Activated gamma-delta T cell treated with Interleukin-2 at 50 U/mL for 16 hours (primary cell): Measurements from ENCODE around the gene CYP4Z1.
"Not testable (repeated sequence)": the region's sequence is repeated elsewhere in the genome, so short reads cannot be mapped to it uniquely, and the experiment has no call there.

Experiments used
- DNase-seq: peaks from one replicate; pipeline ENCODE4 v3.0.0-alpha.2; 2020

The CYP4Z1 gene, protein sequence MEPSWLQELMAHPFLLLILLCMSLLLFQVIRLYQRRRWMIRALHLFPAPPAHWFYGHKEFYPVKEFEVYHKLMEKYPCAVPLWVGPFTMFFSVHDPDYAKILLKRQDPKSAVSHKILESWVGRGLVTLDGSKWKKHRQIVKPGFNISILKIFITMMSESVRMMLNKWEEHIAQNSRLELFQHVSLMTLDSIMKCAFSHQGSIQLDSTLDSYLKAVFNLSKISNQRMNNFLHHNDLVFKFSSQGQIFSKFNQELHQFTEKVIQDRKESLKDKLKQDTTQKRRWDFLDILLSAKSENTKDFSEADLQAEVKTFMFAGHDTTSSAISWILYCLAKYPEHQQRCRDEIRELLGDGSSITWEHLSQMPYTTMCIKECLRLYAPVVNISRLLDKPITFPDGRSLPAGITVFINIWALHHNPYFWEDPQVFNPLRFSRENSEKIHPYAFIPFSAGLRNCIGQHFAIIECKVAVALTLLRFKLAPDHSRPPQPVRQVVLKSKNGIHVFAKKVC

DNA sequence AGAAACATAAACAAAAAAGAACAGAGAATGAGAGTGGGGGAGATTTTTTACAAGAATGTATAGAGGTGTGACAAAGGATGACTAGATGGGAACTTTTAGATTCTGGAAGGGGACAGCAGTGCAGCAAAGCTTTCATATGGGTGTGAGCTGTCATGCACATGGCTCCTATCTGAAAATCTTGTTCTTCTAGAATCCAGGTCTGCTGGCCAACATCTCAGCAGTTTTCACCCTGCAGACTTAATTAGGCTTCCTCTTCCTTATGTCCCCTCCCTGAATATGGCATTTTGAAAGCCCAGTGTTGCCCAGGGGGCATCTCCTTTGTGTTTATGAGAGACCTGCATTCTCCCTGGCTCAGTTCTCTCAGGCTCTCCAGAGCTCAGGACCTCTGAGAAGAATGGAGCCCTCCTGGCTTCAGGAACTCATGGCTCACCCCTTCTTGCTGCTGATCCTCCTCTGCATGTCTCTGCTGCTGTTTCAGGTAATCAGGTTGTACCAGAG lies at the start of gene CYP4Z1:
Gene CYP4Z1 (plus strand): TSS at position 135 of the 498 bp plus-strand sequence. CDS start 260 bp downstream, at position 395.
- DNase-seq = no peak

DNA sequence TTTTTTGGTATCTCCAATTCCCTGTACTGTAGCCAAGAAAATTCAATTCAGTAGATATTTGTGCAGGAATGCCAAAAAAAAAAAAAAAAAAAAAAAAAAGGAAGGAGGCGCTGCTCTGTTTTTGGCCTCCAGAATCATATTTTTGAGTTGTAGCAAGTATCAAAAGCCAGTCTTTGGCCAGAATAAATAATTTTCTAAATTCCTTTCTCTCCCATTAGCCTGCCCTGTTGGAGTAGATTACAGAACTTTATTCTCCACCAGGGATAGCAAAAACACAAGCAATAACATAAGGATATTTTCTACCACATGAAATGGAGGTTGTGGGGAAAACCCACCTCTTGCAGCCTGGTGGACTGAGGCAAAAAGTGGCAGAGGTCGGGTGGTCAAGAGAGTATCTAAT lies 46.0 kb upstream of the CYP4Z1 start:
- DNase-seq = no peak

DNA sequence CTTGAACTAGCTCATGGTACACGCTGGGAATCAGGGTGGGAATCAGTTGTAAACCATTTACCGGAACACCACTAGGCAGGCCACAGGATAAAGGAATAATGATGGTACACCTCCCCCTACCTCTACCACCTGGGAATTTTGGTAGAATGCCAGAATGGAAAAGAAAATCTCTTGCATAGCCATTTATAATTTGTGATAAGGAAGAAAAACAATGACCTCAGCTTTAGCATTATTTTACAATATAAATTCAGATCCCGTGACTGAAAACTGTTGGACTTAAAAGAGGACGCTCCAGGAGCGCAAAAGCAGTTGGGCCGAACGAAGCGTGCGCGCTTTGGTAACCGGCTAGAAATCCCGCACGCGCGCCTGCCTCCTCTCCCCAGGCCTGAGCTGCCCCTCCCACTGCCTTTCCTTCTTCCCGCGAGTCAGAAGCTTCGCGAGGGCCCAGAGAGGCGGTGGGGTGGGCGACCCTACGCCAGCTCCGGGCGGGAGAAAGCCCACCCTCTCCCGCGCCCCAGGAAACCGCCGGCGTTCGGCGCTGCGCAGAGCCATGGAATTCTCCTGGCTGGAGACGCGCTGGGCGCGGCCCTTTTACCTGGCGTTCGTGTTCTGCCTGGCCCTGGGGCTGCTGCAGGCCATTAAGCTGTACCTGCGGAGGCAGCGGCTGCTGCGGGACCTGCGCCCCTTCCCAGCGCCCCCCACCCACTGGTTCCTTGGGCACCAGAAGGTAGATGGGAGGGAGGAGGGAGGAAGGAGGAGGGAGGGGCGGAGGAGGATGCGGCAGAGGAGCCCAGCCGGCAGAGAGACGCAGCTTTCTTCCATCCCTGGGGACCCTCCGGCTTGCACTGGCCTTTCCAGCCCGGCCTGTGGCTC lies 43.5 kb upstream of the CYP4Z1 start, which contains the start of gene CYP4X1:
Gene CYP4X1 (plus strand): TSS at position 402 of the 873 bp plus-strand sequence. CDS start 149 bp downstream, at position 551.
- no peak for DNase-seq

DNA sequence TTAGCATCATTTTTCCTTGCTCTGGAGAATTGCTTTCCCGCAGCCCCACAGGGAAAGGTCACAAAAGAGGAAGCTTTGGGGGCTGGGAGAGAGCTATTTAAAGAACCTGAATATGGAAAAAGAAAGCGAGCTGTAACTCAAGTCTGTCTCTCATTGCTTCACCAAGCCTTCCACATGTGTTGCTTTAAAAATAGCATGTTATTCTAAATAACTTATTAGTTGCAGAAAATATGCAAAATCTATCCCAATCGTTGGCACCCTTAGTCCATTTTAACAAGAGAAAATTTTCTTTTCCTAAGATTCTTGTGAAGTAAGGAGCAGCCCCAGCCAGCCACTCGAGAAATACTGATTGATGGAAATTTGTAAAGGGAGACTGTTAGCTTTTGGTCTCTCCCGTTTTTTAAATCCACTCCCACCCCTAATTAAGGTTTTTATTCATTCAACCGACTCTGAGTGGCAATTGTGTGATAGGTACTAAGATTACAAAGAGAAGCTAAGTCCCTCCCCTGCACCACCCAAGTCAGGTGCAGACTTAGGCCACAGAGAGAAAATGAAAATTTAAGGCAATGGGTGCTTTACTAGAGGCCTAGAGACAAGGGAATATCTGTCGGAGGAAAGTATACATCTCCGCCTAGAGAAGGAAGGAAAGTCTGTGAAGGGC lies 42.8 kb upstream of the CYP4Z1 start:
- DNase-seq = no peak

DNA sequence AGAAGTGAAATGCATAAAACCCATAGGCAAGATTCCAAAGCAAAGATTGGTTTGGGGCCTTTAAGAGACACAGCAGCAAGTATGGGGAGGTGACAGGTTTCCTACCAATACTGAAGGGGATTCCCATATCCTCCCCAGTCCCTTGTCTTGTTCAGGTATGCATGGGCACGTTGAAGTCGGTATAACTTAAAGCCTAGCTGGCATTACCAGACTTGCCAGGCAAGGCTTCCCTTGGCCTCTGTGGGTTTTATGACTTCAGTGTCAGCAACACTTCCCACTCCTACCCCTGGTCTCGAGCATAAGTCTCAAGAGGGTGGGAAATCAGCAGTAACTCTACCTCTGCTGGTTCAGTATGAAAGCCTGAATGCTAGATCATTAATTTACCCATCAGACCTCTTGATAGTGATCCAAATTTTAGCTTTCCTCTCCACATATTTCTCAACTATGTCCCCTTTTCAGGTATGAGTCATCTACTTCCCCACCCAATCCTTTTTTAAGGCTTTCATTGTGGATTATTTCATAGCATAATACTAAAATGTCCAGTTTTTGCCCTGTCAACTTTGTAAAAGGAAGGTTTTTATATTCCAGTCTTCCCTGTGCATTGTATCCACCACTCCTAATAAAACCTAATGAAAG lies 36.7 kb upstream of the CYP4Z1 start:
- no peak for DNase-seq

DNA sequence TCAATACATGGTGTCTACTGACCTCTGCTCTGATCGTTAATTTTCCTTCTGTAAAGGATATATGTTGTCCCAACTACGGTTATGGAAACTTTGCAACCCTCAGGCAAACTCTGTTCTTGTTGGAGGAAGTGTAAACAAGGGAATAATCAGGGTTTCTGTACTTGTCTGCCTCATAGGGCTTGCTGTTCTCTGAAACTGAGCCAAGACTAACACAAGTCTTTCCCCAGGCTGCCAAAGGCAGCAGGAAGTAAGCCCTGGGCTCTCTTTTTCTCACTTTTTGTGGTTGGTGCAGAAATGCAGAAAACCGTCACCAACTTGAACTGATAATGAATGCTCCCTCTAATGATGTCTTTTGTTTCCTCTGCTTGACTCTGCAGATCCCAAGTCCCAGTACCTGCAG lies 36.0 kb upstream of the CYP4Z1 start:
- no peak for DNase-seq

DNA sequence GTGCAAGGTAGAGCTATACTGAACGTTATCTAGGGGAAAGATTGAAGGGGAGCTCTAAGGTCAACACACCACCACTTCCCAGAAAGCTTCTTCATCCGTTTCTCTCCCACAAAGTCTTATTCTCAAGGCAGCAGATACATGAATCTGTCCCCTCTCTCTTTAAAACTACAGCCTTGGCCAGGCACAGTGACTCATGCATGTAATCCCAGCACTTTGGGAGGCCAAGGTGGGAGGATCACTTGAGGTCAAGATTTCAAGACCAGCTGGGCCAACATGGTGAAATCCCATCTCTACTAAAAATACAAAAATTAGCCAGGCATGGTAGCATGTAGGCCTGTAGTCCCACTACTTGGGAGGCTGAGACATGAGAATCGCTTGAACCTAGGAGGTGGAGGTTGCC lies 35.4 kb upstream of the CYP4Z1 start:
- DNase-seq = no peak

DNA sequence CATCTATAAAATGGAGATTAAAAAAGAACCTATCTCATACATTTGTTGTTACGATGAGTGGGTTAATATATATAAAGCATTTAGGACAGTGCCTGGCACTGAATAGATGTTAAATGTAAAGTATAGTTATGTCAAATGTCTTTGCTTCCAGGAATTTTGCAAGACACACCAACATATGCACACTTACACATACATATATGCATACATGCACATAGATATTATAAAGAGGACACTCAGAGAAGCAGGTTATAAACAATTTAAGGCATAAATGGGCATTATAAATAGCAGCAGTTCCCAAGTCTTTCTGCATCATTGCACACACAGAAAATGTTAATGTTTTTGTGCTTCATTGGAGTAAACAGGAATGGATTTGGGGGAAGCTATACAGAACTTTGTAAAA lies 30.3 kb upstream of the CYP4Z1 start:
- no peak for DNase-seq

DNA sequence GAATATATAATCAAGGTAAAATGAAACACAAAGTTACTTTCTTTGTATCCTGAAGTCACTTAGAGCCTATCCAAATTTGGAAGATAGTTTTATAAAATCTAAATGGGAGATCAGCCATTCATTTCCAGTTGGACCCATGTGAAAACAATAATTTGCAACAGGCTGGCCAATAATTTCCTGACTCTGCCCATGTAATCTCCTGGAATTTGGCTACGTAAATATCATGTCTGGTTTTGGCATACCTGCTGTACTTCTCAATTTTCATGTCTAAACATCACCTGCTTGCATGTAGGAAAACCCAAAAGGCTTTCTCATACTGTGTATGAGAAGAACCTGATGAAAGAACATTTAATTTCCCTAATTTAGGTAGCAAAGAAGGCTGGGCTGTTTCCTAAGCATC lies 7.7 kb upstream of the CYP4Z1 start:
- no peak for DNase-seq

DNA sequence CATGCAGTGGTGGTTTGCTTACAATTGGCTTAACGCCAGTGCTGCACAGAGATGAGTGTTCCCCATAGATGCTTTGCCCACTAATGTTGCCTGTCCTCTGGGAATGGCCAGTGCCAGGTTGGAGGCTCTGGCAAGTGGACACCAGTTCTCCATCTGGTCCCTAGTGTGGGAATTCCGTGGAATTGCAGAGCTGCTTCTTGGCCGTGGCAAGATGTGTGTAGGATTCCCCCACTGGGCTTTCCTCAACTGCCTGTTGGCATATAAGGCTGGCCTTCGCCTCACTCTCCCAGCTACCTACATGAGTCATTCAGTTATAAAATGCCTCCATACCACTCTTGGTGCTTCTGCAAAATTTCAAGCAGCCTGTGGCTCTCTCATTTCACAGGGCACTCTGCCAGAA lies 2.0 kb downstream of the CYP4Z1 start:
- DNase-seq = not testable (repeated sequence)

DNA sequence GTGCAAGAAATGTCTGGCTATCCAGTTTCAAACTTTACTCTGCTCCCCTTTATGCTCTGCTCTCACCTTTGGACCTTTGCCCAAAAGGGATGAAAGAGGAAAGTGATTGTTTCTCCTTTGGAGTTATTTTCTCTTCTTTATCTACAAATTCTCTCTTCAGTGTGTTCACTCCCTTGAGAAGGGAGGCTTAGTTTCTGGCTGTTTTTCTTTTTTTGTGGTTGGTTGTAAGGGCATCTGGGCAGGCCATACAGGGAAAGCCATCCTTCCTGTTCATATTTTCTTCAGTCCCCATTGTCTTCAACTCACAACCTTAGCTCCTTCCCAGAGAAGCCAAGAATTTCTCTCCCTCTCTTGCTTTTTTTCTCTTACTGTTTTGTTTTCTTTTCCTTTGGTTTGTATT lies 2.5 kb downstream of the CYP4Z1 start:
- DNase-seq = not testable (repeated sequence)

DNA sequence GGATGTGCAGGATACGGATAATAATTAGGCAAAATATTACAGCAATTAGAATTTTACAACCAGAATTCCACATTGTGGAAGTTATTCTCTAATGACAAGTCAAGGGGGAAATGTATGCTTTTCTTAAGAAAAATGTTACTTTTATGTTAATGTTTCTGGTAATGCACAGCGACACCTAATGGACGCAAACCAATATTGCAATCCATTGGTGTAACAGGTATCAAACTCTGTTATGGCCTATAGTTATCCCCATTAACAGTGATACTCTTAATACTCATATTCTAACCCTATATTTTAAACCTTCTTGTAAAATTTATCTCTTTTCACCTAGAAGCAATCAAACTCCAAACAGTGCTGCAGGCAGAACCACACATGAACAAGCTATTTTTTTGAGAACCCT lies 22.3 kb downstream of the CYP4Z1 start:
- not testable (repeated sequence) for DNase-seq

DNA sequence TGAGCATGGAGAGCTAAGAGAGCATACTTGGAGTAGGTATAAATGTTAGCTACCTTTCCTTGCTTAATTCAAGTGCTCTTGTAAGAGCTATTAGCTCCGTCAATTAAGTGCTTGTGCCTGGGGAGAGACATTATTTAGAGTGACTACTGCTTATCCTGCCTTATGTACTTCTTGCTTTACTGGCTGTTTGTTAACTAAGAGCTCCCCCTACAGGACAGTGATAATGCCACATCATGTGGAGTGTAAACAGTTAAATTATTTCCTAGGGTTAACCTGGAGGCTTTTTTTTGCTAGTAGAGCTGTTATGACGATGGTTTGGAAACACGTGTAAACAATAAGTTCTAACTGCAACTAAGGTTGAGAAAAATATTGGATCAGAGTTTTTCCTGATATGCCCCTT lies 24.4 kb downstream of the CYP4Z1 start:
- DNase-seq = not testable (repeated sequence)

DNA sequence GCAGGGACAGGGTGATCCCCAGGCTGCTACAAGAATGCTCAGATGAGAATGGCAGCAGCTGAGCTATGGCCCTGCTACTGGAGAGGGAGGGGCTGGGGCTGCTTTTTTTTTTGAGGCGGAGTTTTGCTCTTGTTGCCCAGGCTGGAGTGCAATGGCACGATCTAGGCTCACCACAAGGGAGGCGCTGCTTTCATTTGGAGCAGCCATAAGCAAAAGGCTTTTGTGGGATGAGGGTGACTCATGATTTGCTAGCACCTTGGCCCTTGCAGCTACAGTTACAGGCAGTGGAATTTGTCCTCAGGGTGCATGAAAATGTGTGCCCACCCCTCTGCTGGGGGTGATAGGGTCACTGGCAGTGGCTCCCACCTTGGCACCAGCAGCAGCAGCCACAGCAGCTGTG lies 37.8 kb downstream of the CYP4Z1 start:
- no peak for DNase-seq

DNA sequence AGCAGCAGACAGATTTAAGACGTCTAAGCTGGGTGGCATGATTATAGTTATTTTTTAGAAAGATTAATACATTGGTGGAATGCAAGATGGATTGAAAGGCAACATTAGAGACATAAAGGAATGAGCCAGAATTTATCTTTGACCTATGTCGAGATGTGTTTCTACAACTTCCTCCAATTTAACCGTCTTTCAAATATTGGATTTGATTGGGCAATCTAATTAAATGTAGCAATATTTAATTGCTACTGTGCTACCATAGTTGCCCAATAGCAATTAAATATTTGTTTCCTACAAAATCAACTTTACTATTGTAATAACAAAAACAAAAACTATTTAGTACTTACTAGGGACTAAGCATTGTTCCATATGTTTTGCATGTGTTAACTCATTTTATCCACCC lies 39.8 kb downstream of the CYP4Z1 start:
- no peak for DNase-seq

DNA sequence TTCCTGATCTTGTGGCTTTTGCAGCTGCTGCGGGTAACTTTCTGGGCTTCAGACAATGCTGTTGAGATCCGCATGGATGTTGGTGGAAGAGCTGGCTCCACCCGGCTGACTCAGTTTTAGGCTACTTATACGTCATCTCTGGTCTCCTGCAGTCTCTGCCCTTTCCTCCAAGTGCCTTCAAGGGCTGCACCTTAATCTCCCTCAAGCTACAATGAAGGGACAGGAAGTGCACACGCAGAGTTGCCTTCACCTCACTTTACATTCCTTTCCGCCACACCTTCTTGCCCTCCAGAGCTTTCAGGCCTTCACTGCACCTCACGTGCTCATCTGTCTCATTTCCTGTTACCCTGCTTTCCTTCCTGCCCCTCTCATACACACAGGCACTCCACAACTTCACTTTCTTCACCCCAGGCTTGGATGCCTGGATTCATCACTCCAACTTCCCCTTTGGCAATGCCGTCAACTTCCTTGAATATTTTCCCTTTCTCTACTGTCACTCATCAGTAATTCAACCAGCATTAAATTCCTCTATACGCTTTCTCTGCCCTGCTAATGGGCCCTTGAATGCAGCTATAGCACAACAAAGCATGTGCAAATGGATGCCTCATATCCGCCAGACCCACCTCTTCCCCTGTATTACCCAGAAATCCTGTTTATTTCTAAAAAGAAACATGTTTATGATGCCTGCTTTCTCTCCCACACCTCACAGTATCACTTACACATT lies 41.0 kb downstream of the CYP4Z1 start:
- not testable (repeated sequence) for DNase-seq

DNA sequence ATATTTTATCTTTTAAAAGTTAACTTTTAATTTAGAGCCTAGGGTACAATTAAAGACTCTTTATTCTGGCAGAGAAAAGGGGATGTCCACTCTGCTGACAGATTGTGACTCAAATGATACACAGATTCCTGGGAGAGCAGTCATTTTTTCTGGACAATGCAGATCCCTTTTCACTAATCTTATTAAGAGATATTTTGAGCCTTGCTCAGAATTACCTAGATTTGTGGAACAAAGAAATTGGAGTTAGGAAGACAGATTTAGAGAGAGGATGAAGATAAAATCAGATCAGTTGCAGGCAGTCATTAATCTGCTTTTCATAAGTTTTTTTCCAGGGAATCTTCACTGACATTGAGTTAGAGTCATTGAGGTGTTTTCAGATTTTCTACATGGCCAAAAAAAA lies 42.5 kb downstream of the CYP4Z1 start:
- not testable (repeated sequence) for DNase-seq

DNA sequence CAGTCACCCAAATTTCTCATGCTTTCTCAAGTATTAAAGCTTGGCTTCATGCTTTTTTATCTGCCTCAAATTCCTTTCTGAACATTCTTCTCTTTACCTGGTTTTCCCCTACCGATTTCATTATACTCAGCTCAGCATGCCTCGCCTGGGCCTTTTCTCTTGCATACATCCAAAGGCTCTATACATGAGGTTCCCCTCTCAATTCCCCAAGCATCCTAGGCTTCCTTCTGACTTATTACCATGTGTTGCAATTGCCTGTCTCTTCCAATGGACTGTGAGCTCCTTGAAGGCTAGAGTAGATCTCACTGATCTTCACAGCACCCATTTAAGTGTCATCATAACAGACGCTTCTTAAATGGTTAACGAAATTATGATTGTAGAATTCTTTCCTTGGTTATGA lies 46.1 kb downstream of the CYP4Z1 start:
- no peak for DNase-seq

DNA sequence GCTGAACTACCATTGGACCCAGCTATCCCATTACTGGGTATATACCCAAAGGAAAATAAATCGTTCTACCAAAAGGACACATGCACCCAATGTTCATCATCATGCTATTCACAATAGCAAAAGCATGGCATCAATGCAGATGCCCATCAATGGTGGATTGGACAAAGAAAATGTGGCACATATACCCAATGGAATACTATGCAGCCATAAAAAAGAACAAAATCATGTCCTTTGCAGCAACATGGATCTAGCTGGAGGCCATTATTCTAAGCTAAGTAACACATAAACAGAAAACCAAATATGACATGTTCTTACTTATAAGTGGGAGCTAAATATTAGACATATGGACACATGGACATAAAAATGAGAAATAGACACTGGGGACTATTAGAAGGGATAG lies 54.0 kb downstream of the CYP4Z1 start:
- DNase-seq = not testable (repeated sequence)

DNA sequence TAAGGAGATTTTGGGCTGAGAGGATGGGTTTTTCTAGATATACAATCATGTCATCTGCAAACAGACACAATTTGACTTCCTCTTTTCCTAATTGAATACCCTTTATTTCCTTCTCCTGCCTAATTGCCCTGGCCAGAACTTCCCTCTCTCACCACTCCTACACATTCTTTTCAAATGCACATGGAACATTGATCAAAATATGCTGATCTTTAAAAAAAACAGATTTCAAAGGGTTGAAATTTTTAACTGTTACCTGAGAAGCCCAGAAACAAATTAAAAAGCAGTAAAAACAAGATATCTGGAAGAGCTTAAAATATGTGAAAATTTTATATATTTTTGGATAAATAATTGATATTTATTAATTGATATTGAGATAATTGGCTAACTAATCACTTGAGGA lies 57.8 kb downstream of the CYP4Z1 start:
- DNase-seq = not testable (repeated sequence)

DNA sequence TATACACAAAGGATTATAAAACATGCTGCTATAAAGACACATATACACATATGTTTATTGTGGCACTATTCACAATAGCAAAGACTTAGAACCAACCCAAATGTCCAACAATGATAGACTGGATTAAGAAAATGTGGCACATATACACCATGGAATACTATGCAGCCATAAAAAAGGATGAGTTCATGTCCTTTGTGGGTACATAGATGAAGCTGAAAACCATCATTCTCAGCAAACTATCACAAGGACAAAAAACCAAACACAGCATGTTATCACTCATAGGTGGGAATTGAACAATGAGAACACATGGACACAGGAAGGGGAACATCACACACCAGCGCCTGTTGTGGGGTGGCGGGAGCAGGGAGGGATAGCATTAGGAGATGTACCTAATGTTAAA lies 60.0 kb downstream of the CYP4Z1 start:
- not testable (repeated sequence) for DNase-seq

DNA sequence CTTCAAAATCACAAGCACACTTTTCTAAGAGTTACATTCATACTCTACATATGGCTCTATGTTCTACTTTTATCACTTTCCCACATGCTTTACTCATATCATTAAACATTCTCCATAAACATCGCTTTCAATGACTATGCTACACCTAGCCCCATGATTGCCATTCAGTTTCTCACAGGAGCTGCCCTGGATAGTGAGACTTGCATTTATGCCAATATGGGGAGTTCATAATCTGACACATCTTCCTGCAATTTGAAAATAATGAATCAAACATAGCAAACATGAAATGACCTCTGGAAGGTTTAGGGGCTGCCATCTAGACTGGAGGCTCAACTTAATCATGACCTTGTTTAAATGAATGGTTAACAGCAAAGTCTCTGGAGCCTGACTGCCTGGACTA lies 61.2 kb downstream of the CYP4Z1 start:
- no peak for DNase-seq
